ENCODE data around the gene RXRA. TPM values are rescaled to one million over a fixed set of nuclear protein-coding genes. Genes with fewer than 3 reads are reported as not detected.
A peak's percentile ranks its signal among the peaks of the same experiment; 100 is the strongest.

Gene RXRA
- polyA plus RNA-seq, 1 of the 3 experiments (the other 2 are of a cell fraction), result 7.6 TPM

GRCh38 chr9:134381671-134382516, 55.6 kb downstream of the RXRA start:
- no peak overlapping the region for H2AFZ ChIP-seq (ENCODE audit: low read depth)
- H3K79me2 ChIP-seq (ENCODE audit: insufficient read depth), result peaks cover 21% of the 10 kb centered on the region; the same call in 1 of the 2 replicates
- no peaks in the 10 kb centered on the region for H3K36me3 ChIP-seq (replicated peaks in 1 of 2; ENCODE audit: control insufficient read depth in 1 of 2, insufficient read depth in 2 of 2, low read length in 1 of 2)
- H3K4me3 ChIP-seq (ENCODE audit: low read depth in 2 of 2, low read length in 1 of 2), result no peak overlapping the region
- ChIA-PET CTCF (interaction anchor here (0.6 to 2.7 kb wide), 5 partner anchors 25 to 211 kb away, joined by 3 to 6 read pairs (median 5); no protein-coding TSS in a partner anchor), POLR2A (no interaction called here)
- H3K4me2 ChIP-seq, result no peak overlapping the region
- H3K4me1 ChIP-seq (ENCODE audit: control insufficient read depth in 1 of 2, insufficient read depth in 2 of 2, low read depth in 1 of 2, low read length in 1 of 2), result peaks cover 9 to 65% of the 10 kb centered on the region in 2 experiments; a peak in 3 of 4 replicates
- H3F3A ChIP-seq (replicated peaks; ENCODE audit: insufficient read depth), result no peaks in the 10 kb centered on the region
- 96% methylated on average over 13 of the region's 21 CpGs for WGBS (ENCODE audit: low lambda C conversion rate)
- TF ChIP-seq CTCF (IDR thresholded peaks at IDR 0.05) (peak; percentile 34; the same call in 1 of the 2 replicates), SIN3A (IDR thresholded peaks at IDR 0.05; ENCODE audit: borderline replicate concordance, low read depth, low read length) (no peak)
- H4K20me1 ChIP-seq (ENCODE audit: insufficient read depth), result peaks cover 98% of the 10 kb centered on the region
- H3K9me2 ChIP-seq, result no peaks in the 10 kb centered on the region
- H3K9ac ChIP-seq, result no peak overlapping the region
- H3K27me3 ChIP-seq (ENCODE audit: insufficient read depth), result no peaks in the 10 kb centered on the region
- no peak overlapping the region for H3K27ac ChIP-seq (ENCODE audit: low read depth in 2 of 2, low read length in 1 of 2)
- DNase-seq, result peak; percentile 65
- H3K9me3 ChIP-seq, result no peaks in the 10 kb centered on the region

DNA sequence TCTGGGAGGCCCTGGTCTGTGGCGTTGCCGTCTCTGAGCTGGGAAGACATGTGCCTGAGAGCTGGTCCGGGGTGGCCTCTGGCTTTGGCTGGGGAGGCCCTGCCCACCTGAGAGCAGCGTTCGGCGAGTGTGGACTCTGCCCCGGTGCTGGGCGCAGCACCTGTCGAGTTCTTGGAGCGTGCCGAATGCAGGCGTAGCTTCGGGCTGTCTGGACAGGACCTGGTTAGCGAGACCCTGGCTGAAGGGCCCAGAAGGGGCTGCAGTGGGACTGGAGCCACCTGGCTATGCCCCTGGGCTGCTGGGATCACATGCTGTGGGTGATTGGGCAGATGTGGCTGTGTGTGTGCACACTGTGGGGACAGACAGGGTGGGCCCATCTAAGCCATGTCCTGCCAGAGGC, 56.5 kb downstream of the RXRA start:
- Histone ChIP-seq H3K4me1 (ENCODE audit: control insufficient read depth in 1 of 2, insufficient read depth in 2 of 2, low read depth in 1 of 2, low read length in 1 of 2) (peaks cover 7 to 64% of the 10 kb centered on the region in 2 experiments; a peak in 3 of 4 replicates), H3K9ac (no peak overlapping the region), H3K9me2 (no peaks in the 10 kb centered on the region), H3K27ac (ENCODE audit: low read depth in 2 of 2, low read length in 1 of 2) (no peak overlapping the region; a peak in 1 of 4 replicates), H3K36me3 (replicated peaks in 1 of 2; ENCODE audit: control insufficient read depth in 1 of 2, insufficient read depth in 2 of 2, low read length in 1 of 2) (no peaks in the 10 kb centered on the region), H3K4me2 (no peak overlapping the region), H4K20me1 (ENCODE audit: insufficient read depth) (peaks cover 98% of the 10 kb centered on the region), H3K4me3 (ENCODE audit: low read depth in 2 of 2, low read length in 1 of 2) (no peak overlapping the region), H3F3A (replicated peaks; ENCODE audit: insufficient read depth) (no peaks in the 10 kb centered on the region), H3K79me2 (ENCODE audit: insufficient read depth) (peaks cover 21% of the 10 kb centered on the region; the same call in 1 of the 2 replicates), H2AFZ (ENCODE audit: low read depth) (no peak overlapping the region), H3K9me3 (no peaks in the 10 kb centered on the region), H3K27me3 (ENCODE audit: insufficient read depth) (no peaks in the 10 kb centered on the region)
- WGBS (ENCODE audit: low lambda C conversion rate), result 100% methylated on average over 3 of the region's 14 CpGs
- DNase-seq, result no peak
- POLR2A ChIA-PET, result interaction anchor here (1.0 kb wide), 1 partner anchor 15 kb away, joined by 3 read pairs; no protein-coding TSS in a partner anchor
- CTCF ChIA-PET, result interaction anchor here (0.6 to 2.7 kb wide), 5 partner anchors 12 to 61 kb away, joined by 4 to 6 read pairs (median 5); no protein-coding TSS in a partner anchor
- TF ChIP-seq RCOR1 (IDR thresholded peaks at IDR 0.05; ENCODE audit: low read length) (no peak), RFX5 (IDR thresholded peaks at IDR 0.05; ENCODE audit: low read length) (no peak), JUND (IDR thresholded peaks at IDR 0.05) (no peak)

GRCh38 chr9:134383148-134383547, 56.9 kb downstream of the RXRA start:
- POLR2A ChIA-PET, result interaction anchor here (1.0 kb wide), 1 partner anchor 15 kb away, joined by 3 read pairs; no protein-coding TSS in a partner anchor
- 100% methylated on average over 2 of the region's 6 CpGs for WGBS (ENCODE audit: low lambda C conversion rate)
- peaks cover 4 to 60% of the 10 kb centered on the region in 2 experiments; a peak in 3 of 4 replicates for H3K4me1 ChIP-seq (ENCODE audit: control insufficient read depth in 1 of 2, insufficient read depth in 2 of 2, low read depth in 1 of 2, low read length in 1 of 2)

More at GRCh38 chr9:134383148-134383547, 56.9 kb downstream of the RXRA start:
- Histone ChIP-seq H3K9me3 (no peaks in the 10 kb centered on the region), H3K9ac (no peak overlapping the region), H3K79me2 (ENCODE audit: insufficient read depth) (peaks cover 22% of the 10 kb centered on the region; the same call in 1 of the 2 replicates), H3F3A (replicated peaks; ENCODE audit: insufficient read depth) (no peaks in the 10 kb centered on the region), H3K27ac (ENCODE audit: low read depth in 2 of 2, low read length in 1 of 2) (no peak overlapping the region; a peak in 1 of 4 replicates), H3K36me3 (replicated peaks in 1 of 2; ENCODE audit: control insufficient read depth in 1 of 2, insufficient read depth in 2 of 2, low read length in 1 of 2) (no peaks in the 10 kb centered on the region), H3K9me2 (no peaks in the 10 kb centered on the region), H3K4me3 (ENCODE audit: low read depth in 2 of 2, low read length in 1 of 2) (no peak overlapping the region), H3K4me2 (no peak overlapping the region), H4K20me1 (ENCODE audit: insufficient read depth) (peaks cover 98% of the 10 kb centered on the region), H3K27me3 (ENCODE audit: insufficient read depth) (no peaks in the 10 kb centered on the region), H2AFZ (ENCODE audit: low read depth) (no peak overlapping the region)
- TF ChIP-seq CHD2 (IDR thresholded peaks at IDR 0.05; ENCODE audit: low read length, partially characterized antibody) (no peak), NRF1 (IDR thresholded peaks at IDR 0.05; ENCODE audit: low read depth, low read length) (no peak), NFIC (IDR thresholded peaks at IDR 0.05; ENCODE audit: borderline replicate concordance) (no peak)
- TF ChIP-seq, protein P1, sequence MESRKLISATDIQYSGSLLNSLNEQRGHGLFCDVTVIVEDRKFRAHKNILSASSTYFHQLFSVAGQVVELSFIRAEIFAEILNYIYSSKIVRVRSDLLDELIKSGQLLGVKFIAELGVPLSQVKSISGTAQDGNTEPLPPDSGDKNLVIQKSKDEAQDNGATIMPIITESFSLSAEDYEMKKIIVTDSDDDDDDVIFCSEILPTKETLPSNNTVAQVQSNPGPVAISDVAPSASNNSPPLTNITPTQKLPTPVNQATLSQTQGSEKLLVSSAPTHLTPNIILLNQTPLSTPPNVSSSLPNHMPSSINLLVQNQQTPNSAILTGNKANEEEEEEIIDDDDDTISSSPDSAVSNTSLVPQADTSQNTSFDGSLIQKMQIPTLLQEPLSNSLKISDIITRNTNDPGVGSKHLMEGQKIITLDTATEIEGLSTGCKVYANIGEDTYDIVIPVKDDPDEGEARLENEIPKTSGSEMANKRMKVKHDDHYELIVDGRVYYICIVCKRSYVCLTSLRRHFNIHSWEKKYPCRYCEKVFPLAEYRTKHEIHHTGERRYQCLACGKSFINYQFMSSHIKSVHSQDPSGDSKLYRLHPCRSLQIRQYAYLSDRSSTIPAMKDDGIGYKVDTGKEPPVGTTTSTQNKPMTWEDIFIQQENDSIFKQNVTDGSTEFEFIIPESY (IDR thresholded peaks at IDR 0.05; ENCODE audit: borderline replicate concordance, low read depth), result no peak
- DNase-seq, result no peak
- CTCF ChIA-PET, result interaction anchor here (1.0 to 2.7 kb wide), 5 partner anchors 11 to 212 kb away, joined by 5 to 8 read pairs (median 5); no protein-coding TSS in a partner anchor
